ENCODE measurements around the gene PPP1CB.
"Not testable (repeated sequence)": the region's sequence is repeated elsewhere in the genome, so short reads cannot be mapped to it uniquely, and the experiment has no call there.

PPP1CB gene

GRCh38 chr2:28780496-28780895 lies 28.9 kb downstream of the PPP1CB start:
- DNase-seq, result no peak

- no peak for DNase-seq
Observed at GRCh38 chr2:28782423-28782822, 30.8 kb downstream of the PPP1CB start.

- not testable (repeated sequence) for DNase-seq
Observed at GRCh38 chr2:28784570-28784969, 32.9 kb downstream of the PPP1CB start.

GRCh38 chr2:28796620-28797019 lies 45.0 kb downstream of the PPP1CB start:
- DNase-seq, result no peak

GRCh38 chr2:28801726-28802125 lies 50.1 kb downstream of the PPP1CB start:
- no peak for DNase-seq

GRCh38 chr2:28802975-28803429 lies 51.4 kb downstream of the PPP1CB start:
- DNase-seq, result no peak

- DNase-seq, result no peak
Observed at GRCh38 chr2:28809927-28810326, 58.3 kb downstream of the PPP1CB start.

GRCh38 chr2:28810384-28811285 lies 59.0 kb downstream of the PPP1CB start, which contains the start of gene SPDYA:
Gene SPDYA (plus strand): TSS chr2:28810834. CDS start chr2:28816015, 5,181 bp downstream.
- DNase-seq, result peak; percentile 81

- DNase-seq, result no peak
Observed at GRCh38 chr2:28818053-28818452, 66.4 kb downstream of the PPP1CB start.

- DNase-seq, result peak; percentile 53
Observed at GRCh38 chr2:28821295-28821958, 69.8 kb downstream of the PPP1CB start.

GRCh38 chr2:28822036-28822435 lies 70.4 kb downstream of the PPP1CB start:
- no peak for DNase-seq

GRCh38 chr2:28824207-28824606 lies 72.6 kb downstream of the PPP1CB start:
- no peak for DNase-seq

GRCh38 chr2:28824870-28825269 lies 73.2 kb downstream of the PPP1CB start:
- DNase-seq, result no peak

GRCh38 chr2:28828382-28828781 lies 76.8 kb downstream of the PPP1CB start:
- DNase-seq, result no peak

GRCh38 chr2:28833740-28834470 lies 82.3 kb downstream of the PPP1CB start:
- DNase-seq, result no peak

- no peak for DNase-seq
Observed at GRCh38 chr2:28835781-28836180, 84.2 kb downstream of the PPP1CB start.

GRCh38 chr2:28838971-28839370 lies 87.3 kb downstream of the PPP1CB start:
- DNase-seq, result no peak

- DNase-seq, result no peak
Observed at GRCh38 chr2:28842042-28842441, 90.4 kb downstream of the PPP1CB start.
